Astrocyte of the spinal cord (primary cell): ENCODE data around the gene FLT1.

ENCODE experiments used
- DNase-seq: peaks from one replicate; pipeline ENCODE4 v3.0.0; 2011; ENCODE audit warnings: low read depth, low spot score
- H3K4me3 ChIP-seq: 2 replicates; pipeline ENCODE4 v1.5.1; 2011; ENCODE audit warnings: low read depth, mild to moderate bottlenecking, low read length, moderate library complexity
- CTCF ChIP-seq: IDR thresholded peaks from 2 replicates; pipeline ENCODE4 v1.5.1; 2012; ENCODE audit warnings: low read depth, mild to moderate bottlenecking, low read length, inconsistent platforms
- in situ Hi-C: cut with HindIII; loops from 2 replicates; pipeline ENCODE4 v1.10.0; 2017; ENCODE audit warnings: low sequenced_read_pairs

Gene FLT1

GRCh38 chr13:28492569-28493367, 2.2 kb downstream of the FLT1 start:
- no peak for TF ChIP-seq CTCF
- in situ Hi-C loops: no loop called here
- DNase-seq: no peak
- H3K4me3 ChIP-seq: no peak overlapping the region

DNA sequence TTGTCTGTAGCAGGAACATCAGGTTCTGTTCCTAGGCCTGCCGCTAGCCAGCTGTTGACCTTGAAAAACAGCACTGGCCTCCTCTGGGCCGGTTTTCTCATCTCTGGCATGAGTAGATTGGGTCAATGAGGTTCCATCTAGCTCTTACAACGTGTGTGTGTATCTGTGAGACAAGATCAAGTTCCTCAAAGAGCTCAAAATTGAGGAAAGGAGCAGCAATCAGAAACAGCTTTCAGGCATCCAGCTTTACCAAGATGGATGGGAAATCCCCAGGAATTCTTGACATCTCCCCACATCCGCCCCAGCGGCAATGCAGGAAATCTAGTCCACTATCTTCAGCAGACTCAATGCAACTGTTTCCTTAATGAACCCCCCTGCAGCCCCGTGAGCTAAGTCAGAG, 4.9 kb downstream of the FLT1 start:
- in situ Hi-C loops: no loop called here
- no peak overlapping the region for H3K4me3 ChIP-seq
- no peak for TF ChIP-seq CTCF
- DNase-seq: no peak

DNA sequence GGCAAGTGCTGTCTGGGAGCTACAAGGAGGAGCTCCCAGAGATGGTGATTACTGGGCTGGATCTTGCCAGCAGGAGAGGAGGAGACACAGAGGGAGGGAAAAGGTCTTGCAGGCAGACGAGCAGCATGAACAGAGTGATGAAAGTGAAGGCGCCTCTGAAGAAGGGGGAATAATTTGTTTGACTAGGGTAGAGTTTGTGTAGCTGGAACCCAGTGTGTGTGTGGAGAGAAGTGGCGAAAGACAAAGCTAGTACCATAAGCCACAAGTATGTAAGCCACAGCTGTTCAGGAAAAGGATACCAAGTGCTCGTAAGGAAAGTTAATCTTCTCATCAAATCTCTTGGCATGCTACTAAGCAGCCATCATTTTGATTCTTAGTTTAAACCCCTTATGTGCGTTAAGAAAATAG, 5.4 kb downstream of the FLT1 start:
- TF ChIP-seq CTCF: no peak
- DNase-seq: no peak
- no peak overlapping the region for H3K4me3 ChIP-seq
- in situ Hi-C loops: no loop called here

DNA sequence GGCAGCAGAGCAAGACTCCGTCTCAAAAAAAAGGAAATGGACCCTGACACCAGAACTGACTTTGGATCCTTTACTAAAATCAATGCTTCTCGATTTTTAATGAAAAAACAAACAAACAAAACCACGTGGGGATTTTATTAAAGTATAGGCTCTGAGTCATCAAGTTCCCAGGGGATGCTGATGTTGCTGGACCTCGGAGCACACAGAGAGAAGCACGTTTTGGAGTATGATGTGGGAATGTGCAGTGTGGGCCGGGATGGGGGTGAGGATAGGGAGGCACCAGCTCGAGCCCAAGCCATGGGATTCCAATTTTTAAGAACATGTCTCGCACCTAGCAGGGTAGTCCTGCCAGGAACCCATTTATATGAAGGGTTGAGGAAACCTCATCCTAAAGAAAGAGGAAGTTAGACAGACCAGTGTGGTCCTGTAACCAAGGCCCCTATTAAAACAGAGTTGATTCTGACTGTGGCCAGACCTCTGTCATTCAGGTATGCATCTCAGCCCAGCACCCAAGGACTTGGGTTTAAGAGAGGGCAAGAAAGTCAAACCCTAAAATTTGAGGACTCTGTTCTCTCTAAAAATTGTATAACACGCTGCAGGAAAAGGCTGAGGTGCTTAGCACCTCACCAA, 6.4 kb downstream of the FLT1 start:
- H3K4me3 ChIP-seq: no peak overlapping the region
- no peak for DNase-seq
- in situ Hi-C loops: no loop called here
- no peak for TF ChIP-seq CTCF

- H3K4me3 ChIP-seq: no peak overlapping the region
- in situ Hi-C loops: no loop called here
- no peak for TF ChIP-seq CTCF
- DNase-seq: no peak
These were observed 8.9 kb downstream of the FLT1 start for GRCh38 chr13:28485996-28486543.

DNA sequence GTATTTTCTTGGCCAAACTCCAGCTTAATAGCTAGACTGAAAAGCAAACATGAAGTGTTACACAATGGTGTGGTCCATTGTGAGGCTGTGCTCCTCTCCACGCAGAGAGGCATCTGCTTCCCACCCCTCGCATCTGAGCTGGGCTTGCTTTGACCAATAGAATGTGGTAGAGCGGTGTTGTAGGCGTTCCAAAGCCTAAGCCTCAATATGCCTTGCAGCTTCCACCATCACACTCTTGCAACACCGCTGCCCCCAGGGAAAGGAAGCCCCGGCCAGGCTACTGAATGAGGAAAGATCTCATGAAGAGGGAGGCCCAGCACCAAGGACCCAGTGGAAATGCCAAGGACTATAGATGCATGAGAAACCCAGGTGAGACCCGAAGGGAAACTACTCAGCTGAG, 9.4 kb downstream of the FLT1 start:
- DNase-seq: no peak
- H3K4me3 ChIP-seq: no peak overlapping the region
- TF ChIP-seq CTCF: no peak
- in situ Hi-C loops: no loop called here
